Measurements from ENCODE around the gene NEUROD4.
A peak's percentile ranks its signal among the peaks of the same experiment; 100 is the strongest.

The NEUROD4 gene

GRCh38 chr12:55061024-55061423 lies 41.2 kb downstream of the NEUROD4 start:
- no peak for DNase-seq

GRCh38 chr12:55063291-55063690 lies 43.5 kb downstream of the NEUROD4 start:
- no peak for DNase-seq

DNA sequence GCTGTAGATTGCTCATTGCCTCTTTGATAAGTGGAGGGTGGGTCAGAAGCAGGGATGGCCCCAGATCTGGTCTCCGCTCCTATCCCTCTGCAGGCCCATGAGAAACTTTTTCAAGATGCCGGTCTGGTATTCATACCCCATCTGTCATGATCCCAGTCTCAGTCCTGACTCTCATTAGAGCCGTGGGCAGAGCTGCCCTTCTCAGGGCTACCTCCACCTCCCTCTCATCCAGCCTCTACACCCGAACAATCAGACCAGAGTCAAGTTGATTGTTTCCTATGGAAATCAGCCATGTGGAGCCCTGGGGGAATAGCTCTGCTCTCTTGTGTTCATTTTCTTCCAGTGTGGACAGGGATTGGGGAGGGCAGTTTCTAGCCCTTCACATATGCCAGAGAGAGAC lies 45.8 kb downstream of the NEUROD4 start:
- no peak for DNase-seq

GRCh38 chr12:55067701-55068100 lies 47.9 kb downstream of the NEUROD4 start:
- DNase-seq, result peak; percentile 43

DNA sequence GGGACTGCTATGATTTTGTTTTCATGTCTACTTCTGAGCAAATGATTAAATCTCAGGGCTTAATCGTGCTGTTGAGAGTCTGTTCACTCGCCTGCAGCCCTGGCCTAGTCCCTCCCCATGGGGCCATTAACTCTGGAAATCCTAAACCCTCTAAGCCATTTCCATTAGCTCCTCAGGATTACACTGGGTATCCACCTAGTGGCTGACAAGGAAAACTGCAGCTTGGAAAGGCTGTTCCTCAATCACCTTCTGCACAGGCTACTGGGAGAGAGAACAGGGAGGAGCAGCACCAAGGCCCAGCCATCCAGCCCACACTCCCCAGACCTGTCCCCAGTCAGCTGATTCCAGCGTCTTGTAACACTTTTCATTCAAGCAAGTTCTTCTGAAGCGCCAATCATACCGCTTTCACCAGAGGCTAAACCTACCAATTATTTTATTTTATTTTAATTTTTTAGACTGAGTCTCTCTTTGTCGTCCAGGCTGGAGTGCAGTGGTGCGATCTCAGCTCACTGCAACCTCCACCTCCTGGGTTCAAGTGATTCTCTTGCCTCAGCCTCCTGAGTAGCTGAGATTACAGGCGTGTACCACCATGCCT lies 48.7 kb downstream of the NEUROD4 start:
- peak; percentile 72 for DNase-seq

DNA sequence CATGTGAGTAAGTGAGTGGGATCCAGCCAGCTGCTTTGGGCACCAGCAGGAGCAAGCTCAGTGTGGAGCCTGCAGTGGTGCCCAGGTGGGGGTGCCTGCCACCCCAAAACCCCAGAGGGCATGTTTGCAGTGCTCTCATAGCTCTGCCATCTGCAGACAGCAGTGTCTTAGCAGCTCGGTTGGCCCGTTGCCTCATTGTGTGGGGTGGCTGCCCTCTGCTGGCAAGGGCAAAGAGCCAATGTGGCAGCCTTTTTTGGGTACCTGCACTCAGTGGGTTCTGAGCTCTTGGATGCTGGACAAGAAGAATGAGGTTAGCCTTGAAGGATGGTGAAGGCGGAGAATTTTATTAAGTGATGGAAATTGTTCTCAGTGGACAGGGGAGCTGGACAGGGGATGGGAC lies 52.3 kb downstream of the NEUROD4 start:
- DNase-seq, result peak; percentile 30

GRCh38 chr12:55073043-55074022 lies 53.6 kb downstream of the NEUROD4 start:
- DNase-seq, result peak; percentile 47

- no peak for DNase-seq
These were observed 55.0 kb downstream of the NEUROD4 start for GRCh38 chr12:55074806-55075205.

All from retina (tissue), 1 donor.